PC-9 (cell line): ENCODE measurements around the gene TPRG1. TPM values are rescaled to one million over a fixed set of nuclear protein-coding genes. Genes with fewer than 3 reads are reported as not detected.
A peak's percentile ranks its signal among the peaks of the same experiment; 100 is the strongest.

Experiments
- BruUV-seq: library from RNA; stranded (reverse); fragments of 400-500 nt; replicated peaks from 2 replicates; lab custom pipeline; 2021; lab: Mats Ljungman, UMichigan
- CTCF ChIA-PET: fragments of 300-600 bp; sonication (Branson Sonifier 250); formaldehyde crosslinking; loops from one replicate; lab custom pipeline; 2022; ENCODE audit warnings: antibody characterized with exemption; lab: Charles Lee
- POLR2A ChIA-PET: fragments of 300-600 bp; sonication (Branson Sonifier 250); formaldehyde crosslinking; loops from one replicate; lab custom pipeline; 2022; ENCODE audit warnings: antibody characterized with exemption; ENCODE audit not compliant: unreplicated experiment; lab: Charles Lee
- DNase-seq, 2 experiments: peaks; one replicate each; pipeline versions ENCODE4 v3.0.0 to v3.0.0-alpha.2; 2015 to 2022; ENCODE audit warnings: mixed read lengths in 1 of 2
- H2AFZ ChIP-seq: fragments of 200-600 bp; sonication (generic); 2 replicates; pipeline ENCODE4 v1.8.1; 2017; ENCODE audit warnings: antibody characterized with exemption
- H3F3A ChIP-seq: fragments of 200-600 bp; sonication (generic); 2 replicates; pipeline ENCODE4 v1.8.1; 2017; ENCODE audit warnings: antibody characterized with exemption, mild to moderate bottlenecking, low read depth; ENCODE audit not compliant: insufficient read depth
- H3K27ac ChIP-seq: fragments of 200-600 bp; sonication (generic); 2 replicates; pipeline ENCODE4 v1.6.1; 2016; ENCODE audit warnings: mixed run types
- H3K27me3 ChIP-seq: fragments of 200-600 bp; sonication (generic); 2 replicates; pipeline ENCODE4 v1.6.1; 2016; ENCODE audit warnings: low read depth, mixed run types; ENCODE audit not compliant: insufficient read depth
- H3K36me3 ChIP-seq: fragments of 200-600 bp; sonication (generic); 2 replicates; pipeline ENCODE4 v1.6.1; 2016; ENCODE audit warnings: low read depth, mixed run types
- H3K4me1 ChIP-seq: fragments of 200-600 bp; sonication (generic); replicated peaks from 2 replicates; pipeline ENCODE4 v1.6.1; 2016; ENCODE audit warnings: mixed run types; ENCODE audit not compliant: insufficient read depth
- H3K4me2 ChIP-seq: fragments of 200-600 bp; sonication (generic); 2 replicates; pipeline ENCODE4 v1.6.1; 2017; ENCODE audit warnings: mixed run types
- H3K4me3 ChIP-seq: fragments of 200-600 bp; sonication (generic); 2 replicates; pipeline ENCODE4 v1.6.1; 2016; ENCODE audit warnings: mixed run types
- H3K79me2 ChIP-seq: fragments of 200-600 bp; sonication (generic); 2 replicates; pipeline ENCODE4 v1.6.1; 2017; ENCODE audit warnings: low read depth, mixed run types
- H3K9me2 ChIP-seq: fragments of 200-600 bp; sonication (generic); 2 replicates; pipeline ENCODE4 v1.8.1; 2017; ENCODE audit warnings: mild to moderate bottlenecking; ENCODE audit not compliant: insufficient read depth
- H3K9me3 ChIP-seq: fragments of 200-600 bp; sonication (generic); 2 replicates; pipeline ENCODE4 v1.8.1; 2016; ENCODE audit warnings: low read depth; ENCODE audit not compliant: insufficient read depth
- H4K20me1 ChIP-seq: fragments of 200-600 bp; sonication (generic); 2 replicates; pipeline ENCODE4 v1.8.1; 2017; ENCODE audit not compliant: insufficient read depth
- CTCF ChIP-seq: fragments of 200-600 bp; sonication (generic); conservative IDR thresholded peaks from 2 replicates; pipeline ENCODE4 v1.6.1; 2017; ENCODE audit warnings: mixed run types, antibody characterized with exemption, mild to moderate bottlenecking, moderate library complexity
- EZH2 ChIP-seq: fragments of 200-600 bp; sonication (generic); IDR thresholded peaks from 2 replicates; pipeline ENCODE4 v1.8.0; 2017; ENCODE audit warnings: antibody characterized with exemption, low read depth
- intact Hi-C: fragments of 100-400 bp; cut with micrococcal nuclease; formaldehyde crosslinking; loops from one replicate; pipeline ENCODE4 v1.10.0; 2022; ENCODE audit not compliant: unreplicated experiment
- total RNA-seq: library from RNA; stranded (reverse); gene quantifications from 2 replicates; pipeline ENCODE4 v1.2.3, GENCODE V29; 2021

Gene TPRG1
- total RNA-seq, 1 experiment from 2014 or later: 1.9 TPM

- ChIA-PET POLR2A (no interaction called here), CTCF (no interaction called here)
Observed at GRCh38 chr3:189123595-189124387, 48.0 kb upstream of the TPRG1 start.

GRCh38 chr3:189132231-189132671 is 39.5 kb upstream of the TPRG1 start:
- no TSS peak for BruUV-seq
- DNase-seq: peak; percentile 69 to 78
- no peaks in the 10 kb centered on the region for H4K20me1 ChIP-seq
- peaks cover 14% of the 10 kb centered on the region for H3K4me1 ChIP-seq
- no peak overlapping the region for H3K4me3 ChIP-seq
- no peak for TF ChIP-seq EZH2
- TF ChIP-seq CTCF: no peak
- no peaks in the 10 kb centered on the region for H3K27me3 ChIP-seq
- H3K9me3 ChIP-seq: 0 out of 2 replicates have a peak, but pooled peaks cover 7% of the 10 kb centered on the region
- intact Hi-C loops: loop anchor here (1.0 kb wide), 1 partner anchor 35 kb away; no protein-coding TSS in a partner anchor
- no peaks in the 10 kb centered on the region for H3K79me2 ChIP-seq
- no peaks in the 10 kb centered on the region for H3K36me3 ChIP-seq
- 0 out of 2 replicates have a peak overlapping the region, but pooled peaks have one; percentile 2 for H3K27ac ChIP-seq
- H3K9me2 ChIP-seq: no peaks in the 10 kb centered on the region; the same call in 1 of the 2 replicates
- peak overlapping the region; percentile 8; the same call in 1 of the 2 replicates for H3K4me2 ChIP-seq
- H3F3A ChIP-seq: peaks cover 10% of the 10 kb centered on the region; the same call in 1 of the 2 replicates
- POLR2A ChIA-PET: interaction anchor here (0.7 kb wide), 1 partner anchor 905 kb away, joined by 5 read pairs; no protein-coding TSS in a partner anchor
- H2AFZ ChIP-seq: peak overlapping the region; percentile 41; the same call in 1 of the 2 replicates
- CTCF ChIA-PET: interaction anchor here (0.5 to 1.0 kb wide), 2 partner anchors 65 to 1392 kb away, joined by 4 to 5 read pairs; no protein-coding TSS in a partner anchor

More at GRCh38 chr3:189123595-189124387, 48.0 kb upstream of the TPRG1 start:
- Histone ChIP-seq H3K9me3 (peaks cover 6% of the 10 kb centered on the region; the same call in 1 of the 2 replicates), H3K79me2 (no peaks in the 10 kb centered on the region), H3F3A (no peaks in the 10 kb centered on the region), H3K4me1 (no peaks in the 10 kb centered on the region), H3K9me2 (peaks cover 4% of the 10 kb centered on the region; the same call in 1 of the 2 replicates), H3K4me3 (no peak overlapping the region), H3K27ac (no peak overlapping the region), H3K36me3 (no peaks in the 10 kb centered on the region), H3K27me3 (no peaks in the 10 kb centered on the region), H4K20me1 (no peaks in the 10 kb centered on the region), H3K4me2 (no peak overlapping the region), H2AFZ (no peak overlapping the region)
- TF ChIP-seq CTCF: no peak
- TF ChIP-seq EZH2: no peak
- intact Hi-C loops: no loop called here
- DNase-seq: no peak
- no TSS peak for BruUV-seq

GRCh38 chr3:189132839-189133238 is 38.9 kb upstream of the TPRG1 start:
- POLR2A ChIA-PET: interaction anchor here (0.7 kb wide), 1 partner anchor 904 kb away, joined by 5 read pairs; no protein-coding TSS in a partner anchor

More at GRCh38 chr3:189132839-189133238, 38.9 kb upstream of the TPRG1 start:
- Histone ChIP-seq H3K27ac (no peak overlapping the region), H3K4me1 (peaks cover 14% of the 10 kb centered on the region), H3K79me2 (no peaks in the 10 kb centered on the region), H3K36me3 (no peaks in the 10 kb centered on the region), H3K9me3 (0 out of 2 replicates have a peak, but pooled peaks cover 7% of the 10 kb centered on the region), H3K4me2 (peak overlapping the region; percentile 0; the same call in 1 of the 2 replicates), H3K27me3 (no peaks in the 10 kb centered on the region), H4K20me1 (no peaks in the 10 kb centered on the region), H3F3A (peaks cover 10% of the 10 kb centered on the region; the same call in 1 of the 2 replicates), H3K4me3 (no peak overlapping the region), H3K9me2 (no peaks in the 10 kb centered on the region; the same call in 1 of the 2 replicates), H2AFZ (0 out of 2 replicates have a peak overlapping the region, but pooled peaks have one; percentile 41)
- intact Hi-C loops: loop anchor here (1.0 kb wide), 1 partner anchor 34 kb away; no protein-coding TSS in a partner anchor
- no peak for DNase-seq
- CTCF ChIA-PET: no interaction called here
- no TSS peak for BruUV-seq
- TF ChIP-seq EZH2: no peak
- TF ChIP-seq CTCF: no peak
